GM12878 (cell line): ENCODE data around the gene TCF12. TPM values are rescaled to one million over a fixed set of nuclear protein-coding genes. Genes with fewer than 3 reads are reported as not detected.

Experiments
- CBX5 ChIP-seq: sonication (generic); IDR thresholded peaks from 2 replicates; pipeline ENCODE4 v1.6.1; 2016; ENCODE audit warnings: low read depth, moderate library complexity, mild to moderate bottlenecking, inconsistent platforms
- DPF2 ChIP-seq: fragments of 450-650 bp; IDR thresholded peaks from 2 replicates; pipeline ENCODE4 v1.6.1; 2017; ENCODE audit warnings: mild to moderate bottlenecking
- ETV6 ChIP-seq, 2 experiments: fragments of 450-650 bp in 1 of 2; IDR thresholded peaks in 1 of 2; conservative IDR thresholded peaks in 1 of 2; 2 replicates each; pipeline ENCODE4 v1.6.1; 2014; ENCODE audit warnings: antibody characterized with exemption in 1 of 2, borderline replicate concordance in 1 of 2, low read depth in 1 of 2, mild to moderate bottlenecking in 1 of 2, moderate library complexity in 1 of 2
- MEF2B ChIP-seq: fragments of 450-650 bp; IDR thresholded peaks from 2 replicates; pipeline ENCODE4 v1.6.1; 2018; ENCODE audit warnings: mild to moderate bottlenecking, moderate library complexity; ENCODE audit not compliant: partially characterized antibody, poor library complexity, severe bottlenecking
- PAX8 ChIP-seq: fragments of 450-650 bp; IDR thresholded peaks from 2 replicates; pipeline ENCODE4 v1.6.1; 2017; ENCODE audit warnings: mild to moderate bottlenecking, moderate library complexity
- POLR2AphosphoS5 ChIP-seq: IDR thresholded peaks from 2 replicates; pipeline ENCODE4 v1.6.1; 2011; ENCODE audit warnings: mild to moderate bottlenecking, low read length, inconsistent platforms
- POU2F2 ChIP-seq: IDR thresholded peaks from 3 replicates; pipeline ENCODE4 v1.6.1; 2011; ENCODE audit warnings: low read depth, mild to moderate bottlenecking, low read length, borderline replicate concordance
- RFX5 ChIP-seq: IDR thresholded peaks from 2 replicates; pipeline ENCODE4 v1.6.1; 2011; ENCODE audit warnings: low read depth, low read length, improper control_type of control experiment
- SIX5 ChIP-seq: IDR thresholded peaks from 2 replicates; pipeline ENCODE4 v1.6.1; 2011; ENCODE audit warnings: mild to moderate bottlenecking, low read depth, low read length, moderate library complexity; ENCODE audit not compliant: severe bottlenecking
- SMARCA5 ChIP-seq: fragments of 450-650 bp; IDR thresholded peaks from 2 replicates; pipeline ENCODE4 v1.6.1; 2017; ENCODE audit warnings: mild to moderate bottlenecking
- SREBF1 ChIP-seq: IDR thresholded peaks from 2 replicates; pipeline ENCODE4 v1.6.1; 2012; ENCODE audit warnings: mild to moderate bottlenecking, low read length
- STAT3 ChIP-seq: IDR thresholded peaks from 2 replicates; pipeline ENCODE4 v1.6.1; 2011; ENCODE audit warnings: low read depth, low read length, improper control_type of control experiment
- SUPT20H ChIP-seq: IDR thresholded peaks from 2 replicates; pipeline ENCODE4 v1.6.1; 2011; ENCODE audit warnings: low read depth, mild to moderate bottlenecking, low read length, moderate library complexity, borderline replicate concordance; ENCODE audit not compliant: control insufficient read depth
- SUZ12 ChIP-seq: fragments of 200-600 bp; sonication (generic); IDR thresholded peaks from one replicate; pipeline ENCODE4 v1.6.1; 2018; ENCODE audit warnings: antibody characterized with exemption, mild to moderate bottlenecking; ENCODE audit not compliant: unreplicated experiment
- ZBTB40 ChIP-seq: fragments of 450-650 bp; IDR thresholded peaks from 2 replicates; pipeline ENCODE4 v1.6.1; 2016; ENCODE audit warnings: mild to moderate bottlenecking, moderate library complexity, borderline replicate concordance
- ZNF622 ChIP-seq: fragments of 450-650 bp; IDR thresholded peaks from 2 replicates; pipeline ENCODE4 v1.6.1; 2017; ENCODE audit warnings: mild to moderate bottlenecking, inconsistent platforms
- ZSCAN29 ChIP-seq: fragments of 450-650 bp; IDR thresholded peaks from 2 replicates; pipeline ENCODE4 v1.6.1; 2017; ENCODE audit warnings: mild to moderate bottlenecking, moderate library complexity
- polyA plus RNA-seq, 11 experiments: library from polyadenylated mRNA; depleted of rRNA in 4 of 11; unstranded in 6 of 11; stranded (reverse) in 5 of 11; fragments of >200 nt; fragmentation: Nextera tagmentation in 4 of 11; fragmentation: Illumina TruSeq in 1 of 11; extraction: Ambion mirVana in 4 of 11; extraction: Trizol in 1 of 11; gene quantifications; 1 replicate in 1 of 11; 2 replicates in 10 of 11; pipeline versions ENCODE4 v1.2.1 to v1.2.3, GENCODE V29; 2011 to 2016; ENCODE audit warnings: inconsistent platforms in 2 of 11, missing spikeins in 2 of 11, low read depth in 1 of 11
- total RNA-seq, 4 experiments: library from RNA; depleted of rRNA in 3 of 4; stranded (reverse); fragments of >200 nt in 3 of 4; fragmentation: Illumina TruSeq in 1 of 4; extraction: Trizol in 1 of 4; gene quantifications; 2 replicates each; pipeline versions ENCODE4 v1.2.1 to v1.2.3, GENCODE V29; 2013 to 2021
- TF ChIP-seq, protein P1 (sequence below): fragments of 150-350 bp; IDR thresholded peaks from 2 replicates; pipeline ENCODE4 v1.6.1; 2016; ENCODE audit warnings: low read depth, low read length
- TF ChIP-seq, protein P2 (sequence below): IDR thresholded peaks from 2 replicates; pipeline ENCODE4 v1.6.1; 2012; ENCODE audit warnings: low read length, inconsistent platforms

TCF12 gene
- total and polyA plus RNA-seq, 10 of the 15 experiments (the other 5 are each of a cell fraction or from before 2014, with no cell fraction given) = 8.2 to 70.9 (median 49.5) TPM

DNA sequence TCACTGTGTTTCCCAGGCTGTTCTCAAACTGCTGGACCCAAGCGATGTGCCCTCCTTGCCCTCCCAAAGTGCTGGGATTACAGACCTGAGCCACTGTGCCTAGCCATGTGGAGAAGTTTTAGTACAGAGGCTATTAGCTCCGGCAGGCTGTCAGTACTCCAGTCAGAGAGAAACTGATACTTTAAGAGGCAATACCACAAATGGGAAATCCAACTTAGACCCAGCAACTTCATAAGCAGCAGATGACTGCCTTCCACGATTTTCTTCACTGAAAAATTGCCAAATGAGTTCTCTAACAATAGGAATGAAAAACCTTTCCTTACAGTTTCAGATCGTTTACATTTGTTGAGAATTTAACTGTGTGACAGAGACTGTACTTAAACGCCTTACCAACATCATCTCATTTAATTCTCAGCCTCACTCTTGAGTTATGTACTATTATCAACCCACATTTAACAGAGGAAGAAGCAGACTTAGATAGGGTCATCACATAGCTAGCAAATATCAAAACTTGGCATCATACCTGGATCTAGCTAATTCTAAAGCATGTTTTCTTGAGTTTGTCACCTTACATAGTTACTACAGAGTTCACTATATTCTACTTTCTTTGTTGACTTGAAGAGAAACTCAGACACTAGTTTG, 127.4 kb downstream of the TCF12 start (continued):
- TF ChIP-seq, protein P1, sequence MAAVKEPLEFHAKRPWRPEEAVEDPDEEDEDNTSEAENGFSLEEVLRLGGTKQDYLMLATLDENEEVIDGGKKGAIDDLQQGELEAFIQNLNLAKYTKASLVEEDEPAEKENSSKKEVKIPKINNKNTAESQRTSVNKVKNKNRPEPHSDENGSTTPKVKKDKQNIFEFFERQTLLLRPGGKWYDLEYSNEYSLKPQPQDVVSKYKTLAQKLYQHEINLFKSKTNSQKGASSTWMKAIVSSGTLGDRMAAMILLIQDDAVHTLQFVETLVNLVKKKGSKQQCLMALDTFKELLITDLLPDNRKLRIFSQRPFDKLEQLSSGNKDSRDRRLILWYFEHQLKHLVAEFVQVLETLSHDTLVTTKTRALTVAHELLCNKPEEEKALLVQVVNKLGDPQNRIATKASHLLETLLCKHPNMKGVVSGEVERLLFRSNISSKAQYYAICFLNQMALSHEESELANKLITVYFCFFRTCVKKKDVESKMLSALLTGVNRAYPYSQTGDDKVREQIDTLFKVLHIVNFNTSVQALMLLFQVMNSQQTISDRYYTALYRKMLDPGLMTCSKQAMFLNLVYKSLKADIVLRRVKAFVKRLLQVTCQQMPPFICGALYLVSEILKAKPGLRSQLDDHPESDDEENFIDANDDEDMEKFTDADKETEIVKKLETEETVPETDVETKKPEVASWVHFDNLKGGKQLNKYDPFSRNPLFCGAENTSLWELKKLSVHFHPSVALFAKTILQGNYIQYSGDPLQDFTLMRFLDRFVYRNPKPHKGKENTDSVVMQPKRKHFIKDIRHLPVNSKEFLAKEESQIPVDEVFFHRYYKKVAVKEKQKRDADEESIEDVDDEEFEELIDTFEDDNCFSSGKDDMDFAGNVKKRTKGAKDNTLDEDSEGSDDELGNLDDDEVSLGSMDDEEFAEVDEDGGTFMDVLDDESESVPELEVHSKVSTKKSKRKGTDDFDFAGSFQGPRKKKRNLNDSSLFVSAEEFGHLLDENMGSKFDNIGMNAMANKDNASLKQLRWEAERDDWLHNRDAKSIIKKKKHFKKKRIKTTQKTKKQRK = no peak
- TF ChIP-seq CBX5 = 0 out of 2 replicates have a peak, but pooled peaks have one; percentile 23
- no peak for TF ChIP-seq SREBF1
- TF ChIP-seq RFX5 = no peak
- no peak for TF ChIP-seq ZNF622
- TF ChIP-seq, protein P2, sequence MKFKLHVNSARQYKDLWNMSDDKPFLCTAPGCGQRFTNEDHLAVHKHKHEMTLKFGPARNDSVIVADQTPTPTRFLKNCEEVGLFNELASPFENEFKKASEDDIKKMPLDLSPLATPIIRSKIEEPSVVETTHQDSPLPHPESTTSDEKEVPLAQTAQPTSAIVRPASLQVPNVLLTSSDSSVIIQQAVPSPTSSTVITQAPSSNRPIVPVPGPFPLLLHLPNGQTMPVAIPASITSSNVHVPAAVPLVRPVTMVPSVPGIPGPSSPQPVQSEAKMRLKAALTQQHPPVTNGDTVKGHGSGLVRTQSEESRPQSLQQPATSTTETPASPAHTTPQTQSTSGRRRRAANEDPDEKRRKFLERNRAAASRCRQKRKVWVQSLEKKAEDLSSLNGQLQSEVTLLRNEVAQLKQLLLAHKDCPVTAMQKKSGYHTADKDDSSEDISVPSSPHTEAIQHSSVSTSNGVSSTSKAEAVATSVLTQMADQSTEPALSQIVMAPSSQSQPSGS = no peak; the same call in 1 of the 2 replicates
- TF ChIP-seq ETV6 (conservative IDR thresholded peaks at IDR 0.05 in 1 of 2, IDR thresholded peaks at IDR 0.05 in 1 of 2; ENCODE audit: borderline replicate concordance in 1 of 2, low read depth in 1 of 2) = peak in 1 of 2 experiments; percentile 69; a peak in 1 of 4 replicates
- no peak for TF ChIP-seq SUPT20H
- TF ChIP-seq POLR2AphosphoS5 = no peak
- no peak for TF ChIP-seq SIX5
- TF ChIP-seq DPF2 = peak; percentile 51; the same call in 1 of the 2 replicates
- no peak for TF ChIP-seq STAT3
- no peak for TF ChIP-seq SUZ12
- TF ChIP-seq ZBTB40 = no peak
- TF ChIP-seq ZSCAN29 = no peak
- no peak for TF ChIP-seq PAX8
- 0 out of 2 replicates have a peak, but pooled peaks have one; percentile 38 for TF ChIP-seq SMARCA5
- no peak for TF ChIP-seq POU2F2
- TF ChIP-seq MEF2B = no peak
